GM18508 (cell line): Measurements from ENCODE around the gene RNF6.
A peak's percentile ranks its signal among the peaks of the same experiment; 100 is the strongest.
"Not testable (repeated sequence)": the region's sequence is repeated elsewhere in the genome, so short reads cannot be mapped to it uniquely, and the experiment has no call there.

Experiments used
- ATAC-seq: cut with Tn5 transposase; IDR thresholded peaks from one replicate; pipeline ENCODE4 v1.9.1; 2021; ENCODE audit warnings: moderate number of reproducible peaks; ENCODE audit not compliant: insufficient read depth, unreplicated experiment

Gene RNF6

GRCh38 chr13:26221721-26222519, at the start of gene RNF6:
RNF6 (minus strand) TSS chr13:26222314; CDS start chr13:26219649, 2,665 bp downstream.
- peak; percentile 91 for ATAC-seq

- ATAC-seq: no peak
Measured at GRCh38 chr13:26270707-26271106, 48.6 kb upstream of the RNF6 start.

GRCh38 chr13:26266311-26266710, 44.2 kb upstream of the RNF6 start:
- no peak for ATAC-seq

- no peak for ATAC-seq
Measured at GRCh38 chr13:26262156-26262555, 40.0 kb upstream of the RNF6 start.

GRCh38 chr13:26259634-26260033, 37.5 kb upstream of the RNF6 start:
- no peak for ATAC-seq

- ATAC-seq: no peak
Measured at GRCh38 chr13:26257049-26257448, 34.9 kb upstream of the RNF6 start.

GRCh38 chr13:26255691-26256277, 33.7 kb upstream of the RNF6 start:
- ATAC-seq: no peak

GRCh38 chr13:26255115-26255514, 33.0 kb upstream of the RNF6 start:
- no peak for ATAC-seq

- peak; percentile 13 for ATAC-seq
Measured at GRCh38 chr13:26254583-26255111, 32.5 kb upstream of the RNF6 start.

- ATAC-seq: peak; percentile 72
Measured at GRCh38 chr13:26253787-26254582, 31.9 kb upstream of the RNF6 start, which contains the start of gene CDK8. CDK8 (plus strand) TSS chr13:26254129; CDS start chr13:26254642, 513 bp downstream.

- ATAC-seq: no peak
Measured at GRCh38 chr13:26253262-26253786, 31.2 kb upstream of the RNF6 start.

- ATAC-seq: not testable (repeated sequence)
Measured at GRCh38 chr13:26252006-26252405, 29.9 kb upstream of the RNF6 start.

GRCh38 chr13:26249551-26249950, 27.4 kb upstream of the RNF6 start:
- no peak for ATAC-seq

GRCh38 chr13:26247608-26248007, 25.5 kb upstream of the RNF6 start:
- ATAC-seq: no peak

GRCh38 chr13:26247011-26247410, 24.9 kb upstream of the RNF6 start:
- ATAC-seq: no peak

GRCh38 chr13:26246154-26246553, 24.0 kb upstream of the RNF6 start:
- no peak for ATAC-seq

- no peak for ATAC-seq
Measured at GRCh38 chr13:26236296-26236695, 14.2 kb upstream of the RNF6 start.

- no peak for ATAC-seq
Measured at GRCh38 chr13:26230703-26231102, 8.6 kb upstream of the RNF6 start.

- no peak for ATAC-seq
Measured at GRCh38 chr13:26229080-26229615, 7.0 kb upstream of the RNF6 start.

- ATAC-seq: no peak
Measured at GRCh38 chr13:26228096-26228495, 6.0 kb upstream of the RNF6 start.
